ENCODE measurements around the gene HYAL2. TPM values are rescaled to one million over a fixed set of nuclear protein-coding genes. Genes with fewer than 3 reads are reported as not detected.

The HYAL2 gene
- total RNA-seq, 1 donor: 27.0 TPM

- no peak for DNase-seq (ENCODE audit: low read depth)
- TF ChIP-seq CTCF (IDR thresholded peaks at IDR 0.05; ENCODE audit: insufficient read depth, low read length): no peak
Measured at GRCh38 chr3:50295553-50296431, 26.8 kb downstream of the HYAL2 start.

GRCh38 chr3:50294492-50295403, 27.8 kb downstream of the HYAL2 start:
- H3K4me3 ChIP-seq (ENCODE audit: low read depth, low read length): no peak overlapping the region
- TF ChIP-seq CTCF (IDR thresholded peaks at IDR 0.05; ENCODE audit: insufficient read depth, low read length): no peak
- no peak for DNase-seq (ENCODE audit: low read depth)

More at GRCh38 chr3:50295553-50296431, 26.8 kb downstream of the HYAL2 start:
- H3K4me3 ChIP-seq (ENCODE audit: low read depth, low read length): no peak overlapping the region

- DNase-seq (ENCODE audit: low read depth): no peak
- no peak for TF ChIP-seq CTCF (IDR thresholded peaks at IDR 0.05; ENCODE audit: insufficient read depth, low read length)
Measured at GRCh38 chr3:50294089-50294488, 28.5 kb downstream of the HYAL2 start.

GRCh38 chr3:50293079-50293801, 29.3 kb downstream of the HYAL2 start:
- peak overlapping the region; percentile 56 for H3K4me3 ChIP-seq (ENCODE audit: low read depth, low read length)
- DNase-seq (ENCODE audit: low read depth): no peak
- TF ChIP-seq CTCF (IDR thresholded peaks at IDR 0.05; ENCODE audit: insufficient read depth, low read length): no peak

More at GRCh38 chr3:50294089-50294488, 28.5 kb downstream of the HYAL2 start:
- no peak overlapping the region for H3K4me3 ChIP-seq (ENCODE audit: low read depth, low read length)

- TF ChIP-seq CTCF (IDR thresholded peaks at IDR 0.05; ENCODE audit: insufficient read depth, low read length): no peak
- peak within 1 kb of the TSS; percentile 91 for H3K4me3 ChIP-seq (ENCODE audit: low read depth, low read length)
- DNase-seq (ENCODE audit: low read depth): peak; percentile 96
Measured at GRCh38 chr3:50292159-50293078, 30.1 kb downstream of the HYAL2 start, which contains the start of gene IFRD2. Gene IFRD2 (minus strand): TSS chr3:50292429. CDS start chr3:50292274, 155 bp downstream.
